Glutamatergic neuron (in vitro differentiated cells): ENCODE measurements around the gene RBM20. TPM values are rescaled to one million over a fixed set of nuclear protein-coding genes. Genes with fewer than 3 reads are reported as not detected.

Source experiments
- DNase-seq: peaks from one replicate; pipeline ENCODE4 v3.0.0; 2022
- H3K27ac Mint-ChIP-seq: one replicate; pipeline ENCODE4 v1.8.0; 2020; ENCODE audit warnings: mild to moderate bottlenecking, mixed read lengths, inconsistent platforms; ENCODE audit not compliant: unreplicated experiment
- H3K27me3 Mint-ChIP-seq: one replicate; pipeline ENCODE4 v1.8.0; 2020; ENCODE audit warnings: mild to moderate bottlenecking, moderate library complexity, mixed read lengths, inconsistent platforms; ENCODE audit not compliant: unreplicated experiment
- H3K36me3 Mint-ChIP-seq: one replicate; pipeline ENCODE4 v1.8.0; 2020; ENCODE audit warnings: mild to moderate bottlenecking, mixed read lengths, inconsistent platforms; ENCODE audit not compliant: unreplicated experiment
- H3K4me1 Mint-ChIP-seq: one replicate; pipeline ENCODE4 v1.8.0; 2020; ENCODE audit warnings: mild to moderate bottlenecking, low read depth, mixed read lengths, inconsistent platforms; ENCODE audit not compliant: unreplicated experiment
- H3K4me3 Mint-ChIP-seq: one replicate; pipeline ENCODE4 v1.8.0; 2020; ENCODE audit warnings: mild to moderate bottlenecking, mixed read lengths, inconsistent platforms; ENCODE audit not compliant: unreplicated experiment
- H3K9me3 Mint-ChIP-seq: one replicate; pipeline ENCODE4 v1.8.0; 2020; ENCODE audit warnings: mild to moderate bottlenecking, moderate library complexity, mixed read lengths, inconsistent platforms; ENCODE audit not compliant: unreplicated experiment
- CTCF ChIP-seq: fragments of 200-600 bp; sonication (generic); IDR thresholded peaks from one replicate; pipeline ENCODE4 v1.5.0; 2021; ENCODE audit not compliant: partially characterized antibody, unreplicated experiment
- total RNA-seq: library from RNA; stranded (reverse); fragmentation: NEBNext Ultra II Directional; extraction: Animal tissue kit (Norgen Biotek cat#: 25700); gene quantifications from one replicate; pipeline ENCODE4 v1.2.1, GENCODE V29; 2021; ENCODE audit not compliant: unreplicated experiment

Gene RBM20
- total RNA-seq, 1 donor from 2014 or later, result 5.8 TPM

DNA sequence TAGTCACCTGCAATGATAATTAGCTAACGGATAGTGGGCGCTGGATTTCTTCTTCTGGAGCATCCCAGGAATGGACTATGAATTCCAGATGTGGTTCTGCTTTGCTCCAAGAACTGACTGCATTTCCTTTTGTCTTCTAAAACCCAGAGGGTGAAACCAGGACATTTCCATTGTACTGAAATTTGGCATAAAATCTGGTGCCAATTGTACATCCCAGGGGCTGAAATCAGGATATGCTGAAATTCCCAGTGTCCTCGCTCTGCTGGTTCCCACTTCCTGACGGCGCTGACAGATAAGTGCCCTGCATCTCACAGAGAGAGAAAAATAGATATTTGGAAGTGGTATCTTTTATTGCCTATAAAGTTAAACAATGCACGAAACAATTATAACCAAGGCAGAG, 31.9 kb downstream of the RBM20 start:
- Mint-ChIP-seq H3K36me3 (no peaks in the 10 kb centered on the region), H3K4me1 (peaks cover 17% of the 10 kb centered on the region), H3K27me3 (peaks cover 9% of the 10 kb centered on the region), H3K4me3 (no peak overlapping the region), H3K9me3 (peaks cover 5% of the 10 kb centered on the region), H3K27ac (no peak overlapping the region)
- TF ChIP-seq CTCF, result no peak
- no peak for DNase-seq

DNA sequence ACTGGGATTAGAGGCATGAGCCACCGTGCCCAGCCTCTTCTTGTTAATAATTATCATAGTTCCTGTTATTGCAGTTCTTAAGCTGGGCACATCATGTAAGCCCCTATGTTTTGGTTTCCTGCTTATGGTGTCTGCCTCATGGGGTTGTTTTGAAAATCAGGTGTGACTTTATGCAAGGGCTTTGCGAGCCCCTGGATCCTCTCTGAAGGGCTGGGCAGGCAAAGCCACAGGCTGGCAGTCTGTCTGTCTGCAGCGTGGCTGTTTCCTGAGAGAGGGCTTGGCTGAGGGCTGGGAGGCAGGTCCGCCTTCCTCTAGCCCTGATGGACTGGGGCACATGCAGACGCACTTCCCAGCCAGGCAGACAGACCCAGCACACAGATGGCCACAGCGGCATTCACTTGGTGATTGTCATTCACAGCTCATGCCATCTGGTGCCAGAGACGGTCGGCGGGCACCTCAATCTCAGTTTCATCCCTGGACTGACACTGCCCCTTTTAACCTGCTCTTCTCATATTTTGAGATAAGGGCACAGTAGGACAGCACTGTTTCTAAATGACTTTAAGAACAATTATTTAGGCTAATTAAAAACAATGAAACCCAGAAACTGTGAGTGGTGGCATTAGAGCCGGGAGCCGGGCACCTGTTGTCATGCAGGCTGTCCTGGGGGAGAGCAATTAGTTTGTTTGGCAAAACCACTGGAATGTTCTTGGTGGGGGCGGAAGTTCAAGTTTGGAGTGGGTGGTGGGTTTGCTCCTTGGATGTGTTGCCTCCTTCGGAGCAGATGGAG, 35.5 kb downstream of the RBM20 start:
- Mint-ChIP-seq H3K9me3 (peaks cover 5% of the 10 kb centered on the region), H3K4me1 (peaks cover 16% of the 10 kb centered on the region), H3K27me3 (peaks cover 9% of the 10 kb centered on the region), H3K4me3 (peak overlapping the region; percentile 22), H3K27ac (peak overlapping the region; percentile 75), H3K36me3 (no peaks in the 10 kb centered on the region)
- TF ChIP-seq CTCF, result no peak
- peak; percentile 73 for DNase-seq

DNA sequence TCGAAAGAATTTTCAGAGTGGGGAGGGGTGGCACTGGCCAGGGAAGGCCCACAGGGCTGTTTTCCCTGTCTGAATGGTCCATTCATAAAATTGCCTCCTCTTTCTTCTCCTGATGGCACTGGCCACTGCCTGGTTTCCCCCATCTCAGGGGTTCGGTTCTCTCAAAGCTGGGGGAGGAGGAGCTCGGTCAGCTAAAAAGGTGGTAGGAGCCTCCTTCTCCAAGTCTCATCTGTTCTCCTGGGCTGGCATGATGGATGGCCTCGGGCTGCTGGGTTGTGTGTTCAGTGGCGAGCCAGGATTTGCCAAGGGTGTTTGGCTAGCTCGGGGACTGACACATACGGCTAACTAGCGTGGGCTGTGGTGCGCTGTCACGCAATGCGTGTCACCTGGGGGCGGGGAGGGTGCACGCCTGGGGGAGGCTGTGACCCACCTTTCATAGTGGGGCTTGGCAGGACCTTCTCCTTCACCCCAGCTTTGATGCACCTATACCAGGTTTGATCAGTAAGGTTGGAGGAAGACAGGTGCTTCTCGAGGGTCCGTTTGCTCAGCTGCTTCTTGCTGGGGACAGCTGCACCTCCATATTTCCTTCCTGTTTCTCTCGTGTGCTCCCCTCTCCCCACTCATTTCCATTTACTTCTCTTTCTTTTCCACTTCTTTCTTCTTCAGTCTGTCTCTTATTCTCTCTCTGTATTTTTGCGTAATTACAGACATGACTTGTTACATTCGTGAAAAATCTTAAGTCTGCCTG, 36.3 kb downstream of the RBM20 start:
- Mint-ChIP-seq H3K27me3 (peaks cover 9% of the 10 kb centered on the region), H3K36me3 (no peaks in the 10 kb centered on the region)

DNA sequence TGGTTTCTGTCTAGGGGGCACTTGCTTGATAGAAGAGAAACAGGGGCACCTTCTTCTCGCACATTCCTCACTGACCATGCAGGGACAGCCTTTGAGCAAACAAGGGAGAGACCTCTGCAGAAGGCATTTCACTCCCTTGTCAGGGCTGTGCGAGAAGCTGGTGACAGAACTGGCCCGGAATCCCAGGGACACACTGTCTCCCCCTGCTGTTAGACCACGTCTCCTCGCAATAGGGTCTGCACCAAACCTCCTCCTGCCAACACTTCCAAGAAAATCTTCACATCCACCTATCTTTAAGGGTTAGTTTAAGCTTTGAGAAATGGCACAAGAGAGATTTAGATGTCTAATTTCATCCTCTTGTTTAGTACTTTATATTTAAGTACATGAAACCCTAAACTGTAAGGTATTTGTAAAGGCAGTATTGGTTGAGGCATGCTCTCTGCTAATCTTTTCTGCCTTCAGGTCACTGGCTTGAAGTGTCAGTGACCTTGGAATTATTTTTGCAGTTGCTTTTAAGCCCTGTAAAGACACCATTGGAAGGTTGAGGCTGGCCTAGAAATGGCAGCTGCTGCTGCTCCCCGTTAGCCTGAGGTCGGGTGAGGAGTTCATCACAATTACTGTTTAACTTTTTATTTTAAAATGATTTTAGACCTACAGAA, 37.0 kb downstream of the RBM20 start:
- Mint-ChIP-seq H3K4me3 (no peak overlapping the region), H3K9me3 (peaks cover 5% of the 10 kb centered on the region), H3K36me3 (no peaks in the 10 kb centered on the region), H3K4me1 (peaks cover 23% of the 10 kb centered on the region), H3K27me3 (peaks cover 9% of the 10 kb centered on the region), H3K27ac (no peak overlapping the region)
- DNase-seq, result peak; percentile 78
- peak; percentile 54 for TF ChIP-seq CTCF

More for the DNA sequence above, 36.3 kb downstream of the RBM20 start:
- peak overlapping the region; percentile 75 for H3K27ac Mint-ChIP-seq
- H3K4me1 Mint-ChIP-seq, result peaks cover 23% of the 10 kb centered on the region
- H3K4me3 Mint-ChIP-seq, result peak overlapping the region; percentile 22
- TF ChIP-seq CTCF, result no peak
- peaks cover 5% of the 10 kb centered on the region for H3K9me3 Mint-ChIP-seq
- peak; percentile 17 for DNase-seq
